ENCODE results near the gene MCC.

DNA sequence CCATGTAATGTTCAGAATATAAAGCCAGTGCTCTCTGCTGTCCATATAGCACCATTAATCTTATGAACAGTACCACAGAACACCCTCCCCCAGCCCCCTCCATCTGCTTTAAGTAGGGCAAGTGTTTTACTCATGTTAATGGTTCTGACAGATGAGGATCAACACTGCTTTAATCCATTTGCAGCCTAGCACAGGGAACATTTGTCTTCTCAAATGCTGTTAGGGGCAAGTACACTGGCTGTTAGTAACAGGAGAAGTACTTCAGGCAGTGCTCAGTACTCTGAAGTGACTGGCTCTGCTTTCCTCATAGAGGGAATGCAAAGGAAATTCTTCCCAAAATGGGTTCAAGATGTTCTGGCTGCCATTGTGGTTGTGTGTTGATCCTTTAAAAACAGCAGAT lies 309.1 kb downstream of the MCC start:
- TF ChIP-seq CTCF (IDR thresholded peaks at IDR 0.05; ENCODE audit: insufficient read depth, low read length, poor library complexity, severe bottlenecking) (no peak), EZH2phosphoT487 (conservative IDR thresholded peaks at IDR 0.05; ENCODE audit: low read length) (no peak)
